Suppressor macrophage (primary cell): ENCODE data around the gene QSOX1.

ENCODE experiments used
- DNase-seq, 4 experiments: peaks; one replicate each; pipeline ENCODE4 v3.0.0-alpha.2; 2020 to 2022

QSOX1 gene

DNA sequence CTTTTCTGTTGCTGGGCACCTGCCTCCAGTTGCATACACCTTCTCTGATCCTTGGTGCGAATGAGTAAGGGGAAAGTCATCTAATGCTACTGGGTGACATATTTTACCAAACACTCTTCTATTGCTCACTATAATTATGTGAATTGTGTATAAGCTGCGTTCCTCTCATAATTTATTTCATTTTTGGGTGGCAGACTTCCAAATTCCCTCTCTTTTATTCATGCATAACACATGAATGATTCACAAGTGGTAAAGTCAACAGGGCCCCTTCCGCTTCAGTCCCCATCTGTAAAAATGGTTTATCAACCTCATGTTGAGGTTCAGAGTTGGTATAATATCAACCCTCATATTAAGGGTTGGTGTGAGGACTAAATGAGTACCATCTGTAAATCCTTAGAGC, 3.2 kb upstream of the QSOX1 start:
- no peak for DNase-seq

DNA sequence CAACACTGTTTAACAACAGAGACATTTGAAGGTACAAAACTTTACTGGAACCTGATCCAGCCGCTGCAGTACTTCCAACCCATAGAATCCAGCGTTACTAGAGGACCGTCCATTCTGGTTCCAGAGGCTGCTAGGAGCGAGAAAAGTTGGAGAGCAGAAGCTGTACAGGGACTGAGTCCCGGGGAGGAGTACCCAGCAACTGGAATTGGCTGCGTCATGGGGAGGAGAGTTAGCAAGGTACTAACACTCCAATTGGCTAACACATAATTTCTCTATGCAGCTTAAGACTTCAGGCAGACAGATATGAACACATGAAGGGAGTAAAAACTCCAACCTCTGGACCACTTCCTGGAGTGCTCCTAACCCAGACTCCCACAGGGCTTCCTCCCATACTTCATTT, 2.1 kb upstream of the QSOX1 start:
- no peak for DNase-seq

DNA sequence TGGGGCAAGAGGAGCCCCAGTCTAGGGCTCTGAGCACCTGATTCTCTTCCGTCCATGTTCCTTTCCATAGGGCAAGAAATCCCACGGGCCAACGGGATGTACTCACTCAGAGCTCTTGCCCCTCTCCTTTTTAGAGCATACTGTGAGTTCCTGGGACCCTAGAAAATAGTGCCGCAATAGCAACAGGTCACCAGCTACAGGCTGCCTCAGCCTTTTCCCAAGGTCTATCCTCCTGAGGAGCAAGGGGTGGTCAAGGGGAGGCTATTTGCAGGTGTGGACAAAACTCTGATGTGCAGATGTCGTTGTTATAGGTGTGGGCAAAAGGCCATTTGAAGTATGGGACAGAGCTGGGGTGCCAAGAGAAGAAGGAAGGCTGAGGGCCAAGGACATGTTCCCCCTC, 1.6 kb upstream of the QSOX1 start:
- no peak for DNase-seq

DNA sequence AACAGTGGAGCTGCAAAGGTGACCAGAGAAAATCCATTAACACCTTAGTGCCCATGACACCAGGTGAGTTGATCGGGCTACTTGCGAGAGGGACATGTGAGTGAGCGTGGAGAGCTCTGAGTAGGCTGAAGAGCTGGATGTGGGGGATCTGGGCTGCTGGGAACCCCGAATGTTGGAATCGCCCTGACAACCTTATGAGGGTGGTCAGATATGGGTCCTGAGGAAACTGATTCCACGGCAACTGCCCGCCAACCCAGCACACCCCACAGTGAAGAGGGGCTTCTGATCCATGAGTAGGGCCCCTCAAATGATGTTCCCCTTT, 705 bp upstream of the QSOX1 start:
- DNase-seq, result peak in 1 of 4 experiments; percentile 4

DNA sequence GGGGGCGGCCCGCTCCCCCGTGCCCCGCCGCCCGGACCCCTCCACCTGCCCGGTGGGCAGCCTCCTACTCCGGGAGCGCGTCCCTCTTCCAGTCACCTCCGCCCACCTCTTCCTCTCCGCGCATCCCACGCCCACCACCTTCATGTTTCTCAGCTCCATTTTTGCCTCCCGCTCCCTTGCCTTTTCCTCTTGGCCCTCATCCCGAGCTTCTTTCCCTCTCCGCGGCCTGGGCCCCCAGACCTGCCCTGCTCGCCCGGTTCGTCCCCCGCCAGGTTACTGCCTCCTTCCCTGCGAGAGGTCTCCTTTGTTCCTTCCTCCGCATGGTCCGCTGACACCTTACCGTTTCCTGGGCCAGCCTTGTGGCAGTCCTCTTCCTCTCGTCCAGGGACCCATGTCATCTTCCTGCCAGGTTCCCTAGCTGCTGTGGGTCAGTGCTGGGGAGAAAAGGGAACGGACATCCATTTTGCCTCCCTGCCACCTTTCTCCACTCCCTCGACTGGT, 563 bp downstream of the QSOX1 start:
- DNase-seq, result peak; percentile 33 to 51 (median 48)

DNA sequence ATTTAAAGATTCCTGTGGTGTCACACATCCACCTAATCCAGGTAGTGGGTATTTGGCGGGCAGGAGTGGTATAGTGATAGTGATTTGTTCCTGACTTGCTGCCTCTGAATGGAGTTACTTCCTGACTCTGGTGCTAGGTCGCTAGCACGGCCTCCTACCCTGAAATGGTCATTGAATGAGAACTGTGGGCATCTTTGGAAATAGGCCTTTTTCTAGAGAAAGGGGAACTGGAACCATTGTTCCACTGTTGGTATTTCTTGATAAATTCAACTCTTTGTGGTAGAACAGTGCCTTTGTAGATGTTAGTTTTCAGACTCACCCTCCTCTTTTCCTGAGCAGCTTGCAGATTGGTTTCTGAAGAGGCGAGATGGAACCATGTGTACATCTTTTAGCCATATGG, 1.5 kb downstream of the QSOX1 start:
- peak; percentile 76 to 88 (median 82) for DNase-seq

DNA sequence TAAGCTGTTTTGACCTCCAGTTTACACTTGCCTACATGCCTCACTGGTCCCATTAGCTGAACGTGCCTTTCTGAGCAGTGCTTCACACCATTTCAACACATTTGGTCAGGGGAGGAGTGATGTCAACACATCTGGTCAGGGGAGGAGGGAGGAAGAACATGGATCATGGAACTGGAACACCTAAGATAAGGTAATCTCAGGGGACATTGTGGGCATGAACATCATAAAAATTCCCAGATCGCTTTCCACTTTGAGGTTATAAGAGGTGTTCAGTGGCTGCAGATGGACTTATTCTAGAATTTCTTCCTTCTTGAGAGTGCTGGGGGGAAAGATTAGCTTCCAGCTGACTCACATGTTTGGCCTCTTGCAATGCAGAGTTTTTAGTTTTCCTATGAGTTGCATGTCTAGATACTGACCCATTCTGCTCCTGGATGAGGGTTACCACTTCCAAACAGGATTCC, 2.0 kb downstream of the QSOX1 start:
- DNase-seq, result peak; percentile 31 to 50 (median 38)

DNA sequence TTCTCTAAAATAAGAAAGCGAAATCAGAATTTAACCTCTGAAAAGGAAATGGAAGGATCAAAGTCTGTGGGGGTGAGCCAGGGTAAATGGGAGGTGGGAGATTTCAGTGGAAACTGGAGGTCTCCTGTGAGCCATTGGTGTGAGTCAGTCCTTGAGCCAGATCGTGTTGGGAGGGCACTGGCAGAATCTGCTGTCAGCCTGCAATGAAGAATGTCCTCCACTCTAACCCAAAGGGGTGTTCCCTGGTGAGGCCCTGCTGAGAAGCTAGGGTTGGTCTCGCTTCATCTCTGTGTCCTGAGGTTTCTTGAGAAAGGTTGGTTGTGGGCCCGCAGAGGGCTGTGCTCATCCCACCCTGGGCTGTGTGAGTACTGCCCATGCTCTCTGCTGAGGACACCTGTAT, 2.4 kb downstream of the QSOX1 start:
- DNase-seq, result no peak

DNA sequence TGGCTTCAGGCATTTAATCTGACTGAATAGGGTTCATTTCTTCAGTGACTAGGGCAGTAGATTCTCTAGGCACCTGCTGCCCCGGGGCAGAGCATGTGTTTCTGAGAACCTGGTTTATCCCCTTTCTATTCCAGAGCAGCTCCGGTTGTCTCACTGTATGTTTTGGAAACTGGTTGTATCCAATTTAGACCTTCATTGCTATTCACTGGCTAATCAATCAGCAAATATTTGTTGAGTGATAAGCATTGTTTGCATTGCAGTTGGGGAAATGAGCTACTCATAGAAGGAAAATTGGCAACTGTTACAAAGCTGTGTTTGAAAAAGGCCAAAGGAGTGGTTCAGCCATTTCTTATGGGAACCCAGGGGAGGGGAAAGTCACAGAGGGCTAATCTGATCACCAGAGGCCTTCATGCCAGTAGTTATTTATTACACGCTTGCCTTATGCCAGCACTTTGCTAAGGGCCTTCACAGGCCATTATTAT, 2.9 kb downstream of the QSOX1 start:
- no peak for DNase-seq

DNA sequence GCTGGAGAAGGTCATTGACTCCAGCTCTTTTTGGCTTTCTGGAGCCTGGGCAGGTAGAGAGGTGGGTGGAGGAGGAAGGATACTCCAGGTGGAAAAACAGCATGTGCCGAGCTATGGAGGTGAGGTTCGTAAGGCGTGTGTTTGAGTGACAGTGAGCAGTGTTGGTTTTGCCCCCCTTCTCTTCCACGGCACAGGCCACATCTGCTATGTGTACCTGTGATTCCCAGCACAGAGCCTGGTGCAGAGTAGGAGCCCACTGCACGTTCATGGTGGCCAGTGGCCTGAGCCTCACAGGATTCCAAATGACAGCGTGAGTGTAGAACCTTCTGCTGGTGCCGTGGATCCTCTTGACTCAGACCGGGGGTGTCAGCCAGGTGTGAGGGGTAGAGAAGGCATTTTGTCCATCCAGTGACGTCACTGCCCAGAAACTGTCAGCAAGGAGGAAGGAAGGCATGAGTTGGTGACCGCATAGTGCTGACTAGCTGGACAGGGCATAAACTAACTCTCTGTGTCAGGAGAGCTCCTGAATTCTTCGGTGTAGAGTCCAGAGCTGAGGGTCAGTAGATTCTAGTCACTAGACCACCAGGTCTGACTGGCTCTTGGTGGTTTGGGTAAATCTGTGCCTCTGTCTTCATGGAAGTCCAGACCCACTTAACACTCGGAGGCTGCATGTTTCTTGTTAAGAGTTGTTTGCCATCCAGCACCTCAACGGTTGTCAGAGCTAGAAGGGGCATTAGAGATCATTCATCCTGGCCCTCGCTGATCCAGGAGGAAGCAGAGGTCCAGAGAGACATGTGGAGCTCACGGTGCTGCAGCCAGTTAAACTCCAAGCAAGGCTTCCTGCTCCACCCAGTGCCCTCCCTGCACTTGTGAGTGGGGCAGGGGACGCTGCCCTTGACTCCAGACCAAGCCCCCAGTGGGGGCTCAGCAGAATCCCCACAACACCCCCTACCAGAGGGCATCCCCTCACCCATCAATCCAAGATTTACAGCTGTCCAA, 3.8 kb downstream of the QSOX1 start:
- peak in 3 of 4 experiments; percentile 28 to 54 (median 34) for DNase-seq

DNA sequence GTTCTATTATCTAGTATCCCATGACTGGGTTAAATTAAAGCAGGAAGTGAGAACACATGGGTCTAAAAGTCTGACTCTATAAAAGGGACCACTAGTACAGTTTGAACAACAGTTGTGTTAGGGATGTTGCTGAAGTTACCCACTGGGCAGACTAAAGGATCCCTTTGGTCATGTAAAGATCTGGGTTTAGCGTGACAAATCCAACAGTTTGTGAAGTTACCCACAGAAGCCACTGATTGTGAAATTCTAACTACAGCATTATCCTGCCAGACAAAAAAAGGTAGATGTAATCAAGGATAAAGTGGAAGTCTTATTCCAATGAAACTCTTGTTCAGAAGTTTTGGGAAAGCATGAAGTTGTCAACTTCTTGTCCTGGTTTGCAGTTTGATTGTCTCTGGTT, 5.7 kb downstream of the QSOX1 start:
- DNase-seq, result peak in 3 of 4 experiments; percentile 15 to 53 (median 48)

DNA sequence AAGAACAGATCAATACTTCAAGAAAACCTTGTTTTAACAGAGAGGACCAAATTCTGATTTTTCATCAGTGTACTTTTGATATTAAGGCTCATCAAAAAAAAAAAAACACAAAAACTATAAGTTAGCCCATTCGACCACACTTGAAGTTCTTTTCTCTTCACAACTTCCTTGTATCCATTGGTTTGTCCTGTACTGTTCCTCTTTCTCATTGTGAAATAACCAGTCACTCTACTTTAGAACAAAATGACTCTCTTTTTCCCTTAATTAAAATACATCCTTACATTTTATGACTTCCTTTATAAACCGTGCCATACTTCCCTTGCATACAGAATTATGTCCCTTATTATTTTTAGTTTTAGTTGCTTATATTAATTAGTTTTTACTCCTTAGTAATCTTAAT, 8.4 kb downstream of the QSOX1 start:
- peak in 3 of 4 experiments; percentile 17 to 74 (median 72) for DNase-seq

DNA sequence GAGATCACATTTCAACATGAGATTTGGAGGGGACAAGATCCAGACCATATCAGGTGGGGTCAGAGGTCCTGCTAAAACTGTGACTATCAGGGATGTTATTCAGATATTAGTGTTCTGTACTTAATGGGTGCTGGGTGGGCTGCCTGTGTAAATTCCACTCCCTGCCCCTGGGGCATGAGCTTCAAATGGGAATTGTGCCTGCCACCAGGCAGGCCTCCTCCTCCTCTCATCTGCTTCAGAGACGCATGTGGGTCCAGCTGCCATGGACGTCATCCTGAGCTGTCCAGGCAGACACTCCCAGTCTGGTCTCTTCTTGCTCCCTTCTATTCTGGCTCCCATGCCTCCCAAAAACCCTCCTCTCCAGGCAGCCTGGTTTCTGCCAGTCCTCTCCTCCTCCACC, 10.4 kb downstream of the QSOX1 start:
- no peak for DNase-seq

DNA sequence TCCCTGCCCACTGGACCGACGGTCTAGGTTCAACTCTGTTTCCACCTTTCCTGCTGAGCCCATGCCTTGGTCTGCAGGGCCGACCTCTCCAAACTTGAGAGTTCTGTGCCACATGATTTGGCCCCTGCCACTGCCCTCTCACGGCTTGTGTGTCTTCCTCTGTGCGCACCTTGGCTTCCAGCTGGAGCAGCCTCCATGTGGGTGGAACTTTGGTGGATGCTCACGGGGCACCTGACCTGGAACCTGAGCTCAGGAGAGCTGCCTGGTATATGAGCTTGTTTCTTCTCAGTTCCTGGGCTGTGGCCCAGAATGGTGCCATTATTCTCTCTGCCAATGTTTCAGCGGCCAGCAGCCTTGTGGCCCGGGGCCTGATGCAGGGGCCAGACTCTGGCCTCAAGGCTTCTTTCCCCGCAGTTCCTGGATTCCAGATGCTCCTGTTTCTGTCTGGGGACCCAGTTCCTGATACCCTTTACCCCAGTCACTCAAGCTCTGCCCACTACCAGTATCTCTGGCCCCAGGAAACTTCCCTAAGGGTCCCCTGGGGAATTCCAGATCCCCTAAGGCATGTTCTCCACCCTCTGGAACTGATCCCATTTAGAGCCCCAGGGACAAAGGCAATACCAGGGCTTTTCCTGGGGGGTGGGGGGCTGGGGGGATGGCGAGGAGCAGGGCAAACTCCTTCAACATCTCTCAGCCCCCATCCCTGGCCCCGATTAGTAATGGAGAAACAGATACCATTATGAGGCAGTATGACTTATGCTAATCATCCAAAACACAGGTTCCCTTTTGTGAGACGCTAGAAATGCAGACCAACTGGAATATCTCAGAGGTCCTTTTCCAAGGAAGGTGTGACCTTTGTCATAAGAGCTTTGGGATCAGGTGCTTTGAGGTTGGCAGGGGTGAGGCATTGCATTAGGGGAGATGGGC, 11.1 kb downstream of the QSOX1 start:
- no peak for DNase-seq

DNA sequence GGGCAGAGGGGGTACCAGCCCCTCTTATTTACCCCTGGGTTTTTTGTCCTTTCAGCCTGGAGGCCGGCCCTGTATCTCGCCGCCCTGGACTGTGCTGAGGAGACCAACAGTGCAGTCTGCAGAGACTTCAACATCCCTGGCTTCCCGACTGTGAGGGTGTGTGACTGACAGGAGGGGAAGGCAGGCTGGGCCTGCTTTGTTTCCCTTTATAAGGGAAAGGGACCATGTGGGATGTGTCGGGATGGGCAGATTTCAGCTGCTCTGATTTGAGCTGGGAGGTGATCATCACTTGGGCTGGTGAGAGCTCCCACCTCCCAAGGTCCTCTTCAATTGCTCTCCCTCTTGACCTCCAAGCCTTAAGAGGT, 11.7 kb downstream of the QSOX1 start:
- DNase-seq, result no peak

DNA sequence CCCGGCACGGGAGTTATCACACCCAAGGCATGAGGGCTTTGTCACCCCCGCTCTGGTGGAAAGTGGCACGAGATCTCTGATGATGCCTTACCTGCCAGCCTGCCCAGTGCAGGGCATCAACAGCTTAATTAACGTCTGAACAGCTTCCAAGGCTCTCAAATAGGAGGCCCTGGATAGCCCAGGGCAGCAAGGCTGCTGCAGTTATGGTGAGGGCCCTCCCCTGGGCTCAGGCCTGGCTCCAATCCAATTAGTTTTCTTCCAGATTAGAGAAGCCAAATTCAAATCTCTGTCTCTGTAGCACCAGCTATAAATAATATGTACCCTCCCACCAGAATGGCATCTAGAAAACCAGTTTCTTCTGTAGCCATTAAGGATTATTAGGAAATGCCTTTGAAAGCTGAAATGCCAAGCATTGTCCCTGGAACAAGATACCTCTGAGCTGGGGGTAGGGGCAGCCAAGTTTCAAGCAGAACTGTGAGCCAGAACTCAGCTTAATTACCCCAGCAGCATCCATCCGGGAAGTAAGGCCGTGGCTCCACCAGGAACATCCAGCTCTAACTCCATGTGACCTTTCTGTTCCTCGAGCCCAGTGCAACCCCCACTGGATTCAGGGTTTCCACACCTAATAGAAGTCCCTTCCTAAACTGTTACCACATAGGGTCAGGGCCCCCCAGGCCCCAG, 12.5 kb downstream of the QSOX1 start:
- no peak for DNase-seq

DNA sequence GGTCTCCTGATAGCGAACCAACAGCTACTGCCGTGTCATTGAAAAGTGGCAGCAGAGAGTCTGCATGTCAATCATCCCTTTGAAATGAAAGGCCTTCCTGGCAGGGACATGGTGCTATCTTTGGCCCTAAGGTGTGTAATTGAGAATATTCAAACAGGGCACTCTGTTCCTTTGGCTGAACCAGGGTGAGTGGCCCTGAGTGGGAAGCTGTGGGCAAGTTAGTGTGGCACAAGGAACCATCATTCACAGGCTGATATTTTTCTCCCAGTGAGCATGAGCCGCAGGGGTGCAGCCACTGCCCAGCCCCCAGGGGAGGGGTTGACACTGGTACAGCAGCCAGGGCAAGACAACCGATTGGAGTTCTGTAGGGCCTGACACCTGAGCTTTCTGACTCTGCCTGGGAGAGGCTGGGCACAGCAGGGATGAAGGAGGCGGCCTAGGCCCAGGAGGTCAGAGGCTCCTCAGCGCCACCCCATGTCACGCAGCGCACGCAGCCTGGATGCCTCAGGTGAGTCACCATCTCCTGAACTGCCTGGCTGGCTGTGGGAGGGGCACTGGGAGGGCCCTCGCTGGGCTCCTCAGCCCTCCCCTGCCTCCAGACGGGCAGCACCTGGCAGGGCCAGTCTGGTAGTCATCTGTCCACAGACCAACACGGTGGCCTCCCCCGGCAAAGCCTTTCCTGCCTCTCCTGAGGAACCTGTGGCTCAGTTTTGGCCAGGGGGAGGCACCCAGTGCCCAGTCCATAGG, 13.2 kb downstream of the QSOX1 start:
- DNase-seq, result no peak

DNA sequence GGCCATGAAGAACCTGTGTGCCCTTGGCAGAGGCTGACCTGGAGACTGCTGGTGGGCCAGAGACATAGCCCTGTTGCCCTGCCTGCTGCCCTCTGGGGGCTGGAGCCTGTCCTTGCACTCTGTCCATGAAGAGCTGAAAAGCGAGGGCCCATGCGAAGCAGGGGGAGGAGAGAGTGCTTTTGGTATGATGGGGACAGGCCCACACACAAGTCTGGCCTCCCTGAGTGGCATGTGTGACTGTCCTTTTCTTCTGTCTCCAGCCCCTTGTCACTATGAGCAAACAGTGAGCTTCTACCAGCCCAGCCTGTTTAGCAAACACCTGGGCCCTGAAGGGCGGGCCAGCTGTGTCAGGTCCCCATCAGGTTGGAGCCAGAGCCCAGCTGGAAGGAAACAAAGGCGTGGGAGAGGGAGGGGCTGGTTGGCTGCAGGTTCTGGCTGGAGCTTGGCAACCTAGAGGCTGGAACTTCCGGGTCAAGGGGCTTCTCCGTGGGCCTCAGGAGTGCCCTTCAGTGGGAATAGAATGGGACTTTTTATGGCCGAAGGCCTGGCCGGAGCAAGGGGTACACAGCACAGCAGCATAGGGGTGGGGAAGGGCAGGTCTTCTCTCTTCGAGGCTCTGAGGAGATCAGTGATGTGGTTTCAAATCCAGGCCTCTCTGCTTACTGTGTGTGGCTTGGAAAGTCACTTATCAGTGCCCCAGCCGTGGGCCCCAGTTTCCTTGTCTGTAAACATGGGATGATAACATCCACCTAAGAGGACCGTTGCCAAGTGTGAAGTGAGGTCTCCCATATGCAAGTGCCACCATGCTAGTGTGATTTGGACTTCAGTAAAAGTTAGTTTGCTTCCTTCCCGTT, 14.3 kb downstream of the QSOX1 start:
- DNase-seq, result peak in 3 of 4 experiments; percentile 27 to 66 (median 54)

DNA sequence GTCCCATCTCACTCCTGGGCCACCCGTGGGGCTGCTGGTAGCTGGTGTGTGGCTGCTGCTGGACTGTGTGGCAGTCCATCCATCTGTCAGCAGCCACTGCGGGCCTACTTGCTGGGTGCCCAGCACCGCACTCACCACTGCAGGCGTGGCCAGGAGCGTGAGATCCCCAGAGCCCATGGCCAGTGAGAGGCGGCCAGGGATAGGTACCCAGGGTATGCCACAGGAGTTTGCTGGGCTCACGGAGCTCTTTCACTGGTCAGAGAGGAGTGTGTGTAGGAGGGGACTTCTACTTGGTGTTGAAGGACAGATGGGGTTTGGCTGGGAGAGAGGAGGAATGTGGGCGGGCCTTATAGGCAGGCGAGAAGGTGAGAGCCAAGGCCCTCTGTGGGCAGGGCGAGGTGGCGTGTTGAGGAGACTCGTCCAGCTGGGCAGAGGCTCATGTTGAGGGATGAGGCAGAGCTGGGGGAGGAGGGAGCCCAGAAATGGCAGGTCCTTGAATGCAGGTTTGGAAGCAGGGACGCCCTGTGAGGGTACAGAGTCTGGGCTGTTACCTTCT, 15.0 kb downstream of the QSOX1 start:
- DNase-seq, result no peak

DNA sequence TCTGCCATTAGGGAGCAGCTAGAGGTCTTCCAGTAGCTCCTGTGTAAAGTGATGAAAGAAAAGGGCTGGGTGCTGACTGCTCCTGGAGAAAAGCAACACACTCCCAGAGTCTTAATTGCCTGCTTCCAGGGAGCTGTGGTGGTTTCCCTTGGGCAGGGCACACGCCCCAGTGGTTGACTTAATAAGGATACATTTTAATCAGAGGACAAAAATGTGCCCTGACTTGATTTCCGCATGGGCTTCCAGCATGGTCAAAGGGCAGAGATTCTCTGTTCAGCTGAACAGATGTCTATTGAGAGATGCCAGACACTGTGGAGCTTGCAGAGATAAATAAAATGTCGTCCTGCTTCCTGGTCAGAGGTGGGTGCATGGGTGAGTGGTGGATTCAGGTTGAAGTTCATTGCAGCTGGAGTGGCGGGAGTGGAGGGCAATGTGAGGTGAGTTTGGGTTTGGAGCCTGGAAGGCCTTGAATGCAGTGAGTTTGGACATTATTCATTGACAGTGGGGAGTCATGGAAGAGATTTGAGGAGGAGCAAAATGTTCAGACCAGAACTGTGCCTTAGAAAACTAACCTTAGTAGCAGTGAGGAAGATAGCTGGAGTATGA, 16.0 kb downstream of the QSOX1 start:
- DNase-seq, result no peak
